Left lung (tissue), 10 donors: Measurements from ENCODE around the gene S100A14. TPM values are rescaled to one million over a fixed set of nuclear protein-coding genes. Genes with fewer than 3 reads are reported as not detected.

Experiments
- ATAC-seq: fragments of 200-7000 bp; cut with Tn5 transposase; one replicate; pipeline ENCODE4 v1.9.1; 2020; ENCODE audit warnings: moderate library complexity
- DNase-seq, 4 donors: peaks; one replicate each; pipeline ENCODE4 v3.0.0-alpha.2; 2013 to 2020
- H3K27ac ChIP-seq, 2 donors: fragments of 200-600 bp; sonication (generic) in 1 of 2; one replicate each; pipeline versions ENCODE4 v1.5.0 to v1.8.0; 2020 to 2021
- H3K27me3 ChIP-seq, 2 donors: fragments of 200-600 bp; sonication (generic) in 1 of 2; one replicate each; pipeline versions ENCODE4 v1.5.0 to v1.8.0; 2020 to 2021
- H3K36me3 ChIP-seq, 2 donors: fragments of 200-600 bp; sonication (generic) in 1 of 2; one replicate each; pipeline versions ENCODE4 v1.5.0 to v1.8.0; 2020 to 2021
- H3K4me1 ChIP-seq, 2 donors: fragments of 200-600 bp; one replicate each; pipeline ENCODE4 v1.8.0; 2021
- H3K4me3 ChIP-seq, 2 donors: fragments of 200-600 bp; sonication (generic) in 1 of 2; one replicate each; pipeline versions ENCODE4 v1.5.0 to v1.8.0; 2020 to 2021; ENCODE audit warnings: mild to moderate bottlenecking in 1 of 2
- H3K9me3 ChIP-seq, 2 donors: fragments of 200-600 bp; sonication (generic) in 1 of 2; one replicate each; pipeline versions ENCODE4 v1.5.0 to v1.8.0; 2020 to 2021
- intact Hi-C, 2 donors: fragments of 100-400 bp; cut with DNase I; formaldehyde crosslinking; loops; one replicate each; pipeline versions ENCODE4 v1.11.2 to v1.14.2; 2022
- polyA plus RNA-seq, 6 donors: library from polyadenylated mRNA; unstranded; fragments of 120-200 nt; gene quantifications; one replicate each; pipeline ENCODE4 v1.2.1, GENCODE V29; 2013; ENCODE audit not compliant: insufficient read length in 6 of 6
- total RNA-seq, 2 donors: library from RNA; stranded (reverse); fragmentation: NEBNext Ultra II Directional; extraction: Animal tissue kit (Norgen Biotek cat#: 25700); gene quantifications; one replicate each; pipeline ENCODE4 v1.2.1, GENCODE V29; 2021
- TF ChIP-seq, protein P1 (sequence below), 2 donors: fragments of 200-600 bp; sonication (generic) in 1 of 2; IDR thresholded peaks; one replicate each; pipeline versions ENCODE4 v1.5.0 to v1.8.0; 2021; ENCODE audit warnings: antibody characterized with exemption in 2 of 2
- donor health status: DM: no; HTN: yes; CAD: no.
- donor health status: DM: no; HTN: no; CAD: no.

The S100A14 gene
- total and polyA plus RNA-seq, 8 donors, result 94.9 to 179 (median 144) TPM

DNA sequence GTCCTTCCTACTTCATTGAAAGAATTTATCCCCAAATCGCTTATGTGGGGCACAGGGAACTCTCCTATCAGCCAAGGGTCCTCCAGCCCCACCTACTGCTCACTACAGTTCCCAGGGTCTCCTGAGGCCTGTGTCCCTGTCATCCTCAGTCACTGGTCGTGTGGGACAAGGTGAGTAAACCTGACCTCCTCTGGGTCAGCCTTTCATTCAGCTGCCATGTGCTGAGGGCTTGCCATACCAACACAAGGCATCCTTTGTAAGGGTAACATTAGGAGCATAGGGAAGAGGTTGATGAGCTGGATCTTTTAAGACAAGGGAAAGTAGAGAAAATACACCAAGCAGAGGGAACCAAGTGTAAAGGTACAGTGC lies 31.2 kb upstream of the S100A14 start:
- Histone ChIP-seq H3K27ac (peak overlapping the region in 1 of 2 donors; percentile 65), H3K4me3 (no peak overlapping the region), H3K9me3 (no peaks in the 10 kb centered on the region), H3K36me3 (peaks cover 0 to 54% of the 10 kb centered on the region in 2 donors), H3K27me3 (no peaks in the 10 kb centered on the region), H3K4me1 (peaks cover 0 to 40% of the 10 kb centered on the region in 2 donors)
- intact Hi-C loops, result no loop called here
- DNase-seq (no peak), ATAC-seq (no peak)
- TF ChIP-seq, protein P1, sequence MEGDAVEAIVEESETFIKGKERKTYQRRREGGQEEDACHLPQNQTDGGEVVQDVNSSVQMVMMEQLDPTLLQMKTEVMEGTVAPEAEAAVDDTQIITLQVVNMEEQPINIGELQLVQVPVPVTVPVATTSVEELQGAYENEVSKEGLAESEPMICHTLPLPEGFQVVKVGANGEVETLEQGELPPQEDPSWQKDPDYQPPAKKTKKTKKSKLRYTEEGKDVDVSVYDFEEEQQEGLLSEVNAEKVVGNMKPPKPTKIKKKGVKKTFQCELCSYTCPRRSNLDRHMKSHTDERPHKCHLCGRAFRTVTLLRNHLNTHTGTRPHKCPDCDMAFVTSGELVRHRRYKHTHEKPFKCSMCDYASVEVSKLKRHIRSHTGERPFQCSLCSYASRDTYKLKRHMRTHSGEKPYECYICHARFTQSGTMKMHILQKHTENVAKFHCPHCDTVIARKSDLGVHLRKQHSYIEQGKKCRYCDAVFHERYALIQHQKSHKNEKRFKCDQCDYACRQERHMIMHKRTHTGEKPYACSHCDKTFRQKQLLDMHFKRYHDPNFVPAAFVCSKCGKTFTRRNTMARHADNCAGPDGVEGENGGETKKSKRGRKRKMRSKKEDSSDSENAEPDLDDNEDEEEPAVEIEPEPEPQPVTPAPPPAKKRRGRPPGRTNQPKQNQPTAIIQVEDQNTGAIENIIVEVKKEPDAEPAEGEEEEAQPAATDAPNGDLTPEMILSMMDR (IDR thresholded peaks at IDR 0.05), result no peak

DNA sequence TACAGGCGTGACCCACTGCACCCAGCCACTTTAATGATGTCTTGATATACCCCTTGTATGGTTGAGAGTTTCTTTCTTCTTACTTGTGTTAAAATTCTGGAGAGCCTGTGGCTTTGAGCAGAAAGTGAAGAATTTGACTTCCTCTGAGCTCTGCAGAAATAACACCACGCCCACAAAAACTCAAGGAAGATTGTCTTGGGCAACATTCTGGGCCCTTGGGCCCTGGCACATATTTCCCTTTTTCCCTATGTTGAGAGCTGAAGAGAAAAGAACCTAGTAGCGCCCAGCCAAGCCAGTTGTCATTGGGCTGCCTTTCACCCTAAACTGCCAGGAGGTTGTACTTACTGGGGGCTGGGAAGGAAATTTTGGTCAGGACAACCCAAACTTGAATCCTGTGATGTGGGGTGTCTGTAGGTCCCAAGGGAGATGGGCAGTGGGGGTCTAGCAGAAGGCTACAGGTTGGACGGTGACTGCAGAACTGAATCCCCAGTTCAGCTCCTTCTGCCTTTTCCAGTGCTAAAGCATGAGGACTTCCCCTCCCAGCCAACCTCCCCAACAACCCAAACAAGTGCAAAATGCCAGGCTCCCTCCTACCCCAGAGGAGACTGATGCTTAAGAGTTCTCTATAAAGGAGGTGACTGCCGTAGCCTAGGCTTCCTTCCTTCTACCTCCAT lies 30.7 kb upstream of the S100A14 start:
- H3K27ac ChIP-seq, result peak overlapping the region in 1 of 2 donors; percentile 65
- H3K27me3 ChIP-seq, result no peaks in the 10 kb centered on the region
- no peak overlapping the region for H3K4me3 ChIP-seq
- H3K36me3 ChIP-seq, result peaks cover 0 to 59% of the 10 kb centered on the region in 2 donors
- TF ChIP-seq, protein P1 (IDR thresholded peaks at IDR 0.05), result no peak
- H3K4me1 ChIP-seq, result peaks cover 0 to 41% of the 10 kb centered on the region in 2 donors
- intact Hi-C loops, result no loop called here
- ATAC-seq, result peak; percentile 66
- DNase-seq, result no peak
- H3K9me3 ChIP-seq, result no peaks in the 10 kb centered on the region

DNA sequence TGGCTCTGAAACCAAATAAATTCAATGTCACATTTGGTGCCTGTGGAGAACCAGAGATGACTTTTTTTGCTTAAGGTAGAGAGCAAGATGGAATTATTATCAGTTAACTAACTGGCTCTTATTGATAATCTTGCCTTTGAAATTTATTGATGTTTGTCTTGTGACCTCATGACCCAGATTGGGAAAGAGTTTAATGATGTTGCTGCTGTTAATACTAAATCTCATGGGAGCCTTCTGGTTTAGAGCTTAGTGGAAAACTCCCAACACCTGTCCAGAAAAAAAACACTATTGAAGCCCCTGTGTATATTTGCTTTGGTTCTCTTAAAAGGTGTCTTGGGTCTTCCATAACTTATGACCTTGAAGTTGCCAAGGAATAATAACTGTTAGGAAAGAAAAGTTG lies 27.7 kb upstream of the S100A14 start:
- H3K36me3 ChIP-seq, result peaks cover 7 to 89% of the 10 kb centered on the region in 2 donors

GRCh38 chr1:153643100-153643499 lies 27.0 kb upstream of the S100A14 start:
- DNase-seq (no peak), ATAC-seq (no peak)
- Histone ChIP-seq H3K9me3 (no peaks in the 10 kb centered on the region), H3K27ac (no peak overlapping the region), H3K27me3 (no peaks in the 10 kb centered on the region), H3K36me3 (peaks cover 7 to 96% of the 10 kb centered on the region in 2 donors), H3K4me1 (peaks cover 0 to 45% of the 10 kb centered on the region in 2 donors), H3K4me3 (no peak overlapping the region)
- intact Hi-C loops, result no loop called here
- TF ChIP-seq, protein P1 (IDR thresholded peaks at IDR 0.05), result no peak

More for the DNA sequence above, 27.7 kb upstream of the S100A14 start:
- ATAC-seq (no peak), DNase-seq (no peak)
- Histone ChIP-seq H3K4me1 (peaks cover 0 to 45% of the 10 kb centered on the region in 2 donors), H3K9me3 (no peaks in the 10 kb centered on the region), H3K4me3 (no peak overlapping the region), H3K27ac (no peak overlapping the region), H3K27me3 (no peaks in the 10 kb centered on the region)
- TF ChIP-seq, protein P1 (IDR thresholded peaks at IDR 0.05), result no peak
- intact Hi-C loops, result no loop called here

DNA sequence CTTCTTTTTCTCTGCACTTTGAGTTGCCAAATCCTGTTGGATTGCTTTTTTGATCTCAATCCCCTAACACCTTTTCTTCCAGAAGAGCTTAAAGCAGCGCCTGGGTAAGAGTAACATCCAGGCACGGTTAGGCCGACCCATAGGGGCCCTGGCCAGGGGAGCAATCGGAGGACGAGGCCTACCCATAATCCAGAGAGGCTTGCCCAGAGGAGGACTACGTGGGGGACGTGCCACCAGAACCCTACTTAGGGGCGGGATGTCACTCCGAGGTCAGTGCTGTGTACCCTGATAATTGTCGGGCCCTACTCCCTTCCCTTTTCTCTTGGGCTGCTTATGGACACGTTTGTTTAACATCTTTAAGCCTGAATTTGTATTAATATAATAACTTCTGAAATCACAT lies 26.0 kb upstream of the S100A14 start:
- H3K27ac ChIP-seq, result no peak overlapping the region
- intact Hi-C loops, result no loop called here
- no peak overlapping the region for H3K4me3 ChIP-seq
- peaks cover 7 to 100% of the 10 kb centered on the region in 2 donors for H3K36me3 ChIP-seq
- DNase-seq (no peak), ATAC-seq (no peak)
- H3K27me3 ChIP-seq, result no peaks in the 10 kb centered on the region
- TF ChIP-seq, protein P1 (IDR thresholded peaks at IDR 0.05), result no peak
- peaks cover 0 to 47% of the 10 kb centered on the region in 2 donors for H3K4me1 ChIP-seq
- no peaks in the 10 kb centered on the region for H3K9me3 ChIP-seq
